ENCODE results near the gene EXOC4. TPM values are rescaled to one million over a fixed set of nuclear protein-coding genes. Genes with fewer than 3 reads are reported as not detected.

The EXOC4 gene
- total and polyA plus RNA-seq, 2 donors (not counting 3 experiments of a cell fraction or from before 2014, with no cell fraction given) = 20.3 to 73.1 TPM

GRCh38 chr7:133641436-133641835 lies 388.6 kb downstream of the EXOC4 start:
- BruUV-seq (replicated peaks) = no TSS peak
- Histone ChIP-seq H3K79me2 (ENCODE audit: control insufficient read depth, insufficient read depth, low read length) (no peaks in the 10 kb centered on the region), H3K9me1 (replicated peaks; ENCODE audit: control insufficient read depth, extremely low read depth, insufficient read depth, low read length) (no peaks in the 10 kb centered on the region), H3K4me3 (replicated peaks in 1 of 3; ENCODE audit: insufficient read depth in 1 of 3, low read depth in 1 of 3, low read length in 3 of 3) (no peak overlapping the region), H3K4me1 (ENCODE audit: control insufficient read depth, extremely low read depth, insufficient read depth, low read length) (no peaks in the 10 kb centered on the region), H3K9ac (replicated peaks; ENCODE audit: extremely low read depth, insufficient read depth, low read length) (no peak overlapping the region), H4K20me1 (replicated peaks; ENCODE audit: control insufficient read depth, extremely low read depth, insufficient read depth, low read length) (no peaks in the 10 kb centered on the region), H3K4me2 (ENCODE audit: insufficient read depth, low read length) (no peak overlapping the region), H3K27ac (ENCODE audit: insufficient read depth, low read depth, low read length) (no peak overlapping the region), H3K27me3 (ENCODE audit: control insufficient read depth in 2 of 2, insufficient read depth in 2 of 2, low read length in 2 of 2) (no peaks in the 10 kb centered on the region), H3K36me3 (ENCODE audit: control insufficient read depth in 2 of 2, extremely low read depth in 1 of 2, insufficient read depth in 2 of 2, low read length in 2 of 2) (no peaks in the 10 kb centered on the region), H2AFZ (ENCODE audit: low read depth, low read length) (no peak overlapping the region), H3K9me3 (replicated peaks; ENCODE audit: control insufficient read depth, insufficient read depth, low read length) (no peaks in the 10 kb centered on the region)
- POLR2A ChIA-PET = no interaction called here
- no peak for FAIRE-seq
- intact Hi-C loops (cut with micrococcal nuclease) = no loop called here
- no peak for DNase-seq (ENCODE audit: low read depth, low spot score)
- CTCF ChIA-PET = no interaction called here
- TF ChIP-seq POLR2AphosphoS5 (IDR thresholded peaks at IDR 0.05; ENCODE audit: insufficient read depth, low read depth, low read length) = no peak
- no peak for TF ChIP-seq CTCF (IDR thresholded peaks at IDR 0.05; ENCODE audit: extremely low read depth in 1 of 2, insufficient read depth in 1 of 2, low read depth in 1 of 2, low read length in 2 of 2)
- no peak for TF ChIP-seq EZH2 (IDR thresholded peaks at IDR 0.05; ENCODE audit: borderline replicate concordance, low read depth, low read length, severe bottlenecking)
- no peak for TF ChIP-seq JUN (IDR thresholded peaks at IDR 0.05; ENCODE audit: borderline replicate concordance, insufficient read depth, insufficient read length, low read depth)
- TF ChIP-seq MYC (IDR thresholded peaks at IDR 0.05; ENCODE audit: low read depth, low read length) = no peak
- TF ChIP-seq, protein P1, sequence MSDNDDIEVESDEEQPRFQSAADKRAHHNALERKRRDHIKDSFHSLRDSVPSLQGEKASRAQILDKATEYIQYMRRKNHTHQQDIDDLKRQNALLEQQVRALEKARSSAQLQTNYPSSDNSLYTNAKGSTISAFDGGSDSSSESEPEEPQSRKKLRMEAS (IDR thresholded peaks at IDR 0.05; ENCODE audit: insufficient read depth, insufficient read length) = no peak
- no peak for TF ChIP-seq GATA2 (IDR thresholded peaks at IDR 0.05; ENCODE audit: insufficient read depth, insufficient read length, low read depth, low read length)
- TF ChIP-seq FOS (IDR thresholded peaks at IDR 0.05; ENCODE audit: borderline replicate concordance, insufficient read depth, low read length) = no peak
- no peak for TF ChIP-seq POLR2A (IDR thresholded peaks at IDR 0.05; ENCODE audit: low read depth, low read length)
- dilution Hi-C loops (cut with MboI; ENCODE audit: extremely low pct_ligation_motif_present, low sequenced_read_pairs) = no loop called here
